ENCODE results near the gene MTRF1.

The MTRF1 gene

GRCh38 chr13:41289463-41289881 is 26.1 kb upstream of the MTRF1 start:
- H3K27me3 ChIP-seq (ENCODE audit: insufficient read depth, low read length), result no peaks in the 10 kb centered on the region
- H3K9me2 ChIP-seq (ENCODE audit: low read depth, low read length), result no peaks in the 10 kb centered on the region
- H3K79me2 ChIP-seq (ENCODE audit: insufficient read depth, low read length), result no peaks in the 10 kb centered on the region
- H3K36me3 ChIP-seq (ENCODE audit: insufficient read depth, low read length), result no peaks in the 10 kb centered on the region; the same call in 1 of the 2 replicates
- H3K4me3 ChIP-seq (ENCODE audit: low read depth, low read length, poor library complexity, severe bottlenecking), result no peak overlapping the region
- no peak overlapping the region for H3K4me2 ChIP-seq (ENCODE audit: low read length)
- no peaks in the 10 kb centered on the region for H3K4me1 ChIP-seq (ENCODE audit: insufficient read depth, low read length, severe bottlenecking)
- no peak for TF ChIP-seq CTCF (IDR thresholded peaks at IDR 0.05; ENCODE audit: low read length)
- no peak for TF ChIP-seq EZH2 (IDR thresholded peaks at IDR 0.05; ENCODE audit: borderline replicate concordance, low read length)
- 0 out of 2 replicates have a peak, but pooled peaks cover 6% of the 10 kb centered on the region for H3K9me3 ChIP-seq (ENCODE audit: low read length)
- H2AFZ ChIP-seq (ENCODE audit: low read length), result no peak overlapping the region
- no peaks in the 10 kb centered on the region for H3F3A ChIP-seq (ENCODE audit: insufficient read depth, low read length)
- H3K27ac ChIP-seq (ENCODE audit: low read depth, low read length, poor library complexity, severe bottlenecking), result no peak overlapping the region
- no peak overlapping the region for H3K9ac ChIP-seq (ENCODE audit: low read length)
- no peaks in the 10 kb centered on the region for H4K20me1 ChIP-seq (ENCODE audit: insufficient read depth, low read length)

- TF ChIP-seq CTCF (IDR thresholded peaks at IDR 0.05; ENCODE audit: low read length), result no peak
- Histone ChIP-seq H2AFZ (ENCODE audit: low read length) (no peak overlapping the region), H3K27ac (ENCODE audit: low read depth, low read length, poor library complexity, severe bottlenecking) (no peak overlapping the region), H3K9ac (ENCODE audit: low read length) (no peak overlapping the region), H3K79me2 (ENCODE audit: insufficient read depth, low read length) (no peaks in the 10 kb centered on the region), H4K20me1 (ENCODE audit: insufficient read depth, low read length) (no peaks in the 10 kb centered on the region), H3K27me3 (ENCODE audit: insufficient read depth, low read length) (no peaks in the 10 kb centered on the region), H3K36me3 (ENCODE audit: insufficient read depth, low read length) (no peaks in the 10 kb centered on the region; the same call in 1 of the 2 replicates), H3K9me2 (ENCODE audit: low read depth, low read length) (no peaks in the 10 kb centered on the region), H3F3A (ENCODE audit: insufficient read depth, low read length) (no peaks in the 10 kb centered on the region), H3K9me3 (ENCODE audit: low read length) (0 out of 2 replicates have a peak, but pooled peaks cover 3% of the 10 kb centered on the region), H3K4me2 (ENCODE audit: low read length) (no peak overlapping the region), H3K4me1 (ENCODE audit: insufficient read depth, low read length, severe bottlenecking) (no peaks in the 10 kb centered on the region), H3K4me3 (ENCODE audit: low read depth, low read length, poor library complexity, severe bottlenecking) (no peak overlapping the region)
Measured at GRCh38 chr13:41286370-41286769, 23.0 kb upstream of the MTRF1 start.

GRCh38 chr13:41284512-41285288 is 21.3 kb upstream of the MTRF1 start:
- Histone ChIP-seq H3F3A (ENCODE audit: insufficient read depth, low read length) (no peaks in the 10 kb centered on the region), H3K9me2 (ENCODE audit: low read depth, low read length) (no peaks in the 10 kb centered on the region), H3K4me3 (ENCODE audit: low read depth, low read length, poor library complexity, severe bottlenecking) (no peak overlapping the region), H4K20me1 (ENCODE audit: insufficient read depth, low read length) (no peaks in the 10 kb centered on the region), H3K4me1 (ENCODE audit: insufficient read depth, low read length, severe bottlenecking) (no peaks in the 10 kb centered on the region), H2AFZ (ENCODE audit: low read length) (no peak overlapping the region), H3K79me2 (ENCODE audit: insufficient read depth, low read length) (no peaks in the 10 kb centered on the region), H3K4me2 (ENCODE audit: low read length) (no peak overlapping the region), H3K36me3 (ENCODE audit: insufficient read depth, low read length) (no peaks in the 10 kb centered on the region; the same call in 1 of the 2 replicates), H3K27me3 (ENCODE audit: insufficient read depth, low read length) (no peaks in the 10 kb centered on the region), H3K9ac (ENCODE audit: low read length) (no peak overlapping the region), H3K27ac (ENCODE audit: low read depth, low read length, poor library complexity, severe bottlenecking) (no peak overlapping the region), H3K9me3 (ENCODE audit: low read length) (0 out of 2 replicates have a peak, but pooled peaks cover 3% of the 10 kb centered on the region)
- TF ChIP-seq EZH2 (IDR thresholded peaks at IDR 0.05; ENCODE audit: borderline replicate concordance, low read length), result no peak
- TF ChIP-seq CTCF (IDR thresholded peaks at IDR 0.05; ENCODE audit: low read length), result no peak

Data from OCI-LY1 (cell line).